Loucy (cell line): ENCODE measurements around the gene OR2V1.

Experiments
- H2AFZ ChIP-seq: fragments of 200-600 bp; sonication (generic); 2 replicates; pipeline ENCODE4 v1.6.0; 2016; ENCODE audit warnings: antibody characterized with exemption, mild to moderate bottlenecking, low read length, moderate library complexity
- H3F3A ChIP-seq: fragments of 200-600 bp; 2 replicates; pipeline ENCODE4 v1.6.0; 2016; ENCODE audit warnings: antibody characterized with exemption, low read depth, mild to moderate bottlenecking
- H3K27me3 ChIP-seq: fragments of 200-600 bp; sonication (generic); 2 replicates; pipeline ENCODE4 v1.6.1; 2014; ENCODE audit warnings: low read length, mild to moderate bottlenecking; ENCODE audit not compliant: insufficient read depth, poor library complexity, severe bottlenecking
- H3K36me3 ChIP-seq: fragments of 200-600 bp; sonication (generic); 2 replicates; pipeline ENCODE4 v1.6.1; 2016; ENCODE audit warnings: low read length; ENCODE audit not compliant: insufficient read depth
- H3K4me1 ChIP-seq: fragments of 200-600 bp; sonication (generic); 2 replicates; pipeline ENCODE4 v1.5.1; 2014; ENCODE audit warnings: low read length, mild to moderate bottlenecking; ENCODE audit not compliant: insufficient read depth, poor library complexity, severe bottlenecking
- H3K4me2 ChIP-seq: fragments of 200-600 bp; sonication (generic); 2 replicates; pipeline ENCODE4 v1.6.0; 2014; ENCODE audit warnings: antibody characterized with exemption, low read length, low read depth, mild to moderate bottlenecking; ENCODE audit not compliant: poor library complexity, severe bottlenecking
- H3K4me3 ChIP-seq: fragments of 200-600 bp; sonication (generic); 2 replicates; pipeline ENCODE4 v1.5.1; 2014; ENCODE audit warnings: low read length, mild to moderate bottlenecking, mixed read lengths; ENCODE audit not compliant: poor library complexity, severe bottlenecking
- H3K79me2 ChIP-seq: fragments of 200-600 bp; sonication (generic); 2 replicates; pipeline ENCODE4 v1.6.1; 2014; ENCODE audit warnings: low read length; ENCODE audit not compliant: insufficient read depth
- H3K9ac ChIP-seq: fragments of 200-600 bp; sonication (generic); 2 replicates; pipeline ENCODE4 v1.6.0; 2014; ENCODE audit warnings: mild to moderate bottlenecking, low read depth, low read length, moderate library complexity; ENCODE audit not compliant: poor library complexity, severe bottlenecking
- H3K9me2 ChIP-seq: fragments of 200-600 bp; sonication (generic); replicated peaks from 2 replicates; pipeline ENCODE4 v1.6.1; 2016; ENCODE audit warnings: low read depth, low read length, mixed read lengths
- H3K9me3 ChIP-seq: fragments of 200-600 bp; sonication (generic); 2 replicates; pipeline ENCODE4 v1.6.1; 2014; ENCODE audit warnings: mild to moderate bottlenecking, antibody characterized with exemption, low read length, low read depth; ENCODE audit not compliant: insufficient read depth
- H4K20me1 ChIP-seq: fragments of 200-600 bp; sonication (generic); 2 replicates; pipeline ENCODE4 v1.6.0; 2014; ENCODE audit warnings: antibody characterized with exemption, low read length, mild to moderate bottlenecking; ENCODE audit not compliant: insufficient read depth, poor library complexity, severe bottlenecking
- CTCF ChIP-seq: fragments of 200-600 bp; sonication (generic); conservative IDR thresholded peaks from 2 replicates; pipeline ENCODE4 v1.5.1; 2014; ENCODE audit warnings: mild to moderate bottlenecking, antibody characterized with exemption, low read length
- EZH2phosphoT487 ChIP-seq: fragments of 200-600 bp; IDR thresholded peaks from 2 replicates; pipeline ENCODE4 v1.6.1; 2018; ENCODE audit warnings: antibody characterized with exemption, mild to moderate bottlenecking, moderate library complexity, borderline replicate concordance

The OR2V1 gene

GRCh38 chr5:181173420-181174342 is 42.7 kb upstream of the OR2V1 start:
- no peak overlapping the region for H2AFZ ChIP-seq
- no peaks in the 10 kb centered on the region for H3F3A ChIP-seq
- no peaks in the 10 kb centered on the region for H3K27me3 ChIP-seq
- no peaks in the 10 kb centered on the region for H3K9me2 ChIP-seq
- no peak overlapping the region for H3K4me2 ChIP-seq
- H4K20me1 ChIP-seq: no peaks in the 10 kb centered on the region
- H3K9ac ChIP-seq: no peak overlapping the region
- H3K36me3 ChIP-seq: no peaks in the 10 kb centered on the region
- no peaks in the 10 kb centered on the region for H3K4me1 ChIP-seq
- H3K4me3 ChIP-seq: no peak overlapping the region
- TF ChIP-seq EZH2phosphoT487: no peak
- no peak for TF ChIP-seq CTCF
- no peaks in the 10 kb centered on the region for H3K79me2 ChIP-seq
- H3K9me3 ChIP-seq: no peaks in the 10 kb centered on the region

GRCh38 chr5:181173027-181173419 is 42.1 kb upstream of the OR2V1 start:
- Histone ChIP-seq H3K36me3 (no peaks in the 10 kb centered on the region), H3K79me2 (no peaks in the 10 kb centered on the region), H3K9ac (no peak overlapping the region), H3K4me1 (peaks cover 3% of the 10 kb centered on the region), H3K9me3 (no peaks in the 10 kb centered on the region), H3K9me2 (no peaks in the 10 kb centered on the region), H3F3A (no peaks in the 10 kb centered on the region), H3K27me3 (no peaks in the 10 kb centered on the region), H2AFZ (no peak overlapping the region), H3K4me3 (no peak overlapping the region), H4K20me1 (no peaks in the 10 kb centered on the region), H3K4me2 (no peak overlapping the region)
- no peak for TF ChIP-seq EZH2phosphoT487
- no peak for TF ChIP-seq CTCF

GRCh38 chr5:181171782-181172181 is 40.8 kb upstream of the OR2V1 start:
- Histone ChIP-seq H3K4me2 (no peak overlapping the region), H3K9me2 (no peaks in the 10 kb centered on the region), H2AFZ (no peak overlapping the region), H3K4me3 (no peak overlapping the region), H3K9me3 (no peaks in the 10 kb centered on the region), H3K79me2 (no peaks in the 10 kb centered on the region), H3F3A (no peaks in the 10 kb centered on the region), H4K20me1 (no peaks in the 10 kb centered on the region), H3K27me3 (no peaks in the 10 kb centered on the region), H3K4me1 (peaks cover 4% of the 10 kb centered on the region), H3K9ac (no peak overlapping the region), H3K36me3 (no peaks in the 10 kb centered on the region)
- TF ChIP-seq EZH2phosphoT487 (no peak), CTCF (no peak)
